AG08395 (cell line): Measurements from ENCODE around the gene ROBO2.

Experiments used
- DNase-seq: peaks from one replicate; pipeline ENCODE4 v3.0.0; 2012; ENCODE audit warnings: mixed read lengths, low spot score

Gene ROBO2

DNA sequence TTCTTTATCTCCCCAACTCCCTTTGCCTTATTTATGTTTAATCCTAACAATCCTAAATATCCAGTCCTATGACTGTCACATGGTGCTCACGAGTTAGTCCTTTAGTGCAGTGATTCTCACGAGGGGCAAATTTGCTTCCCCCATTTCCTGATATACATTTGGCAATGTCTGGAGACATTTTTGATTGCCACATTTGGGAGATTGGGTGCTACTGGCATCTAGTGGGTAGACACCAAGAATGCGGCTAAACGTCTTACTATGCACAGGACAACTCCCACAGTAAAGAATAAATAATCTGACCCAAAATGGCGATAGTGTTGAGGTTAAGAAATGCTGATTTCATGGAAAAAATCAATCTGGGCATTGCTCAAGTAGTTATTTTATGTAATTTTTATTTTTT is 466.5 kb downstream of the ROBO2 start:
- DNase-seq, result no peak

DNA sequence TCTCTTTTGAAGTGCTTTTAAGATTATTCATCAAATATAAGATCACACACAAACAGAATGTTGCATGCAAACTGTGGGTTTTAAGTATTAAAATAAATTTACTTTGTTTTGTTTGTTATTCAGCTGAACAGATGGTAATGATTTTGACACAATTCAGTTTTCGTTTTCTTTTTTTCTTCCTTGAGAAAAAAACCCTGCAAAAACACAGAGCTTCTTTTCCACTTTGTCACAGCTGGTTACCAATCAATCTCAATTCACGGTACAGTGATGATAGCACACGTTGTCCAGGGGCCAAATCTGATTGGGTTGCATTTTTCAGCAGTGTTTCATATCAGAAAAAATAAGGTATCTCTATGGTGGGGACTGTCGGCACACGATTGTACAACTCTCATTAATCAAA is 473.6 kb downstream of the ROBO2 start:
- DNase-seq, result peak; percentile 52

DNA sequence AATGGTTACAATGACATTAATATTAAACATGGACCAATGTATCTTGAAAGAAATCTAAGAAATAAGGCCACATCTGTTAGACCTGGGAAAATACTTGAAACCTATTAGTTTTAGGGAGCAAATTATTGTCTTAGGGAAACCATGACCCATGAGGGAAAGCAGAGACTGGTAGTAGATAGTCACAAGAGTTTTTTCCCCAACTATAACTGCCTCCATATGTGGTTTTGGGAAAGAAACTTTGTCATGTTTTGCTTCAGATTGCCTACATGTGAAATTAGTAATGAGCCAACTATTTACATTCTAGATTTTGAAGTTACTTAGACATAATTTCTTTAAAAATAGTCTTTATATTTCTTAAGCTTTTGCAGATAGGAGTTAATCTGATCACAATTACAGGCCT is 474.9 kb downstream of the ROBO2 start:
- no peak for DNase-seq

DNA sequence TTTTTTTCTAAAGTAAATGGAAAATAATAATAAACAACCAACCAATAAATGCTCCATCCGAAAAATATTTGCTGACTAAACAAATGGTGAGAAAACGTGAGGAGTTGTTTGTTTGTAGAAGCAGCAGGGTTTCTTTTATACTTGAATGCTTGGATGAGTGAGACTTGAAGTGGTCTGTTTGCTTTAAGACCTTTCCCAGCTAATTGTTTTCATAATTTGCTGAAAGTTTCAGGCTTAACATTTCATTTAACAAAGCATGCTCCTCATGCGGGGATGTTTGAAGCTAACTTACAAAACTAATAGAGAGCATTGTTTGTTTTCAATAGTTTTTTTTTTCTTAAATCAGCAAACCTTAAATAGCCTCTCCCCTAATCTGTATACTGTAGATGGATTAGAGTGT is 484.6 kb downstream of the ROBO2 start:
- DNase-seq, result no peak

DNA sequence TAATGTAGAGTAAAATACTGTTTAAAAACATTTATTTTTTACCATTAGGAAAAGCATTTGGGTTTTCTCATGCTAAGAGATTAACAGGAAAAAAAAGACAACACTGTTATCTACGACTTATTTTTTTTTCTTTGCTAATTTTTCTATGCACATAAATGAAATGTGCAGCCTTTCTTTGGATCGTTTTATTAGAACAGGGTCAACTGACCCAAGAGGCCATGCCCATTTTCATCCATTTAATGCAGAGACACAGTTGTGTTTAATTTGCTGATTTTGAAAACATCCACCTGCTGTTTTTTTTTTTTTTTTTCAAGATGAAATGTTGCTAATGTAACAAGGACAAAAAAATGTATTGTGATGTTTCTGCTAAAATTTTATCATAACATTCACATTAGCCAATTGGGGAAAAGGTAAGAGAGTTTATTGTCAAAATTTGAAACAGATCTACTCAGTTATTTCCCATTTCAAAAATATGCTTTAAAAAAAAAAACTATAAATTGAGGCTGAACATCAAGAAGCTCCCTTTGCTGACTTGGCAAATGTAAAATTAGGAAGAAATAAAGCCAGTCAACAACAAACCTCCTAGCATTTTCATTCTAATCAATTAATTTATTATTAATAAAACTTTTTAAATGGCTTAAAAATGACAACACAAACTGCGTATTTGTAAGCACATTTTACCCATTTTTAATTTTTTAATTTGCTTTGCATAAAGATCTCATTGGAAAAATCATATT is 485.2 kb downstream of the ROBO2 start:
- DNase-seq, result no peak

DNA sequence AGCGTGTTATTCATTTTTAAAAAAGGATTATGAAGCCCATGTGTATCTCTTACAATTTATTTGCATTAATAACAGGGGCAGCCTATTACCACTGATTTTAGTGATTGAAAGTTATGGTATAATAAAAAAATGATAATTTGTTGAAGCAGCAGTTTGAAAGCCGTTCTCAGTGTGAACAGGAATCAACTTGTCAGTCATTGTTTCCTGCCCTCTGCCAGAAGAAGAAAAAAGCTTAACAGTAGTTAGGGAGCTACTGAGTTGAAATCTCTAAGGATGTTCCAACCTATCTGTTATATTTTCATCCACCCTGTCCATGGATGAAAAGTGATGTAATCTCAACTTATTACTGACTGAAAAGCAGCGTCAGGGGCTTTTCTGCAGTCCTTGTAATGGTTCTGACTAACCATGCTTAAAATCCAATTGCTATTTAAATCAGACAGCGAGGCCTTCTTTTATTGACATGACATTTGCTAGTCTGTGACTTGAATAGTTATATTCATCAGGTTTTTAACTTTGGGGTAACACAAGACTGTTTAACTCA is 486.7 kb downstream of the ROBO2 start:
- DNase-seq, result no peak

DNA sequence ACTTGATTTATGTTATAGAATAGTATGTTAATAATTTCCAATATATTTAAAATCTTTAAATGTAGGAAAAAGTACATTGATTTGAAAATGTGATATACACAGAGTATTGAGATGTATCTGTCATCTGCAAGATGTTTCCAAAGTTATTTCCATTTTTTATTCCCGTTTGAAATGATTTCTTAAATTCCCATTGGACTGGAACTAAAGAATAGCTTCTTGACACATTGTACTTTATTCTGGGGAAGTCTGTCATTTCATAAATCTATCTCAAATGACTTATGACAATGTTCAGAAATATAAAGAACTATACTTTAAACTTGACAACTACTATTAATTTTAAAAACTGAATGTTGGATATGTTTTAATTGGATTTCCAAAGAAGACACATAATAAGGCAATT is 489.6 kb downstream of the ROBO2 start:
- no peak for DNase-seq

DNA sequence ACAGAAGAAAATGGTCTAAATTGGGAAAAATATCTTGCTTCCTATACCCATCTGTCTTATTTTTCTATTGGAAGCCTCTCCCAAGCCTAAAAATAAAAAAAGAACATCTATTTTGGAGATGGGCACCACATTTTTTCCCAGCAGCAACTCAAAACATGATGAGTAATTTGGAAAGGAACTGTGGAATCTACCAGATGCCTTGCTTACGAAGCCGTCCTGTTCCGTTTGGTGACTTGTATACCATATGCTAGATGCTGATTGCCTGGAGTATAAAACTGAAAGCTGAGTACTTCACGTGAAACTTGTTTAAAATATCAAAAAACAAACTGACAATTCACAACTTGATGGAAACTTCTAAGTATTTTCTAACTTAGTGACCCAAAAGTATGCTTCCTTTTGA is 491.0 kb downstream of the ROBO2 start:
- DNase-seq, result peak; percentile 75

DNA sequence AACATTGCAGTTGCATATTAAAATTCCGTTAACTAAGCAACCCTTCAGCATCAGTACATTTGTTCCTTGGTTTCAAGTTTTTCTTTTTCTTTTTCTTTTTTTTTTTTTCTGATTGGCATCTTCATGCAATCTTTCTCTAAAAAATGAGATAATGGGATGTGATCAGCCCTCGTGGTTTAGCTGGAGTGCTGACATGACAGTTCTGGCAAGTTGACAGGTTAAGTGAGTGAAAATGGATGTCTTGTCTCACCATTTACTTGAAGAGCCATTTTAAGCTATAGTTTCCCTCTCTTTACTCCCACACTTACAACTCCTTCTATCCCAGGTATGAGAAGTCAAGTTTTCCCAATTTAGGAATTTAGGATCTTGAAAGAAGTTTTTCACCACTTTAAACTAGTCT is 495.2 kb downstream of the ROBO2 start:
- DNase-seq, result no peak

DNA sequence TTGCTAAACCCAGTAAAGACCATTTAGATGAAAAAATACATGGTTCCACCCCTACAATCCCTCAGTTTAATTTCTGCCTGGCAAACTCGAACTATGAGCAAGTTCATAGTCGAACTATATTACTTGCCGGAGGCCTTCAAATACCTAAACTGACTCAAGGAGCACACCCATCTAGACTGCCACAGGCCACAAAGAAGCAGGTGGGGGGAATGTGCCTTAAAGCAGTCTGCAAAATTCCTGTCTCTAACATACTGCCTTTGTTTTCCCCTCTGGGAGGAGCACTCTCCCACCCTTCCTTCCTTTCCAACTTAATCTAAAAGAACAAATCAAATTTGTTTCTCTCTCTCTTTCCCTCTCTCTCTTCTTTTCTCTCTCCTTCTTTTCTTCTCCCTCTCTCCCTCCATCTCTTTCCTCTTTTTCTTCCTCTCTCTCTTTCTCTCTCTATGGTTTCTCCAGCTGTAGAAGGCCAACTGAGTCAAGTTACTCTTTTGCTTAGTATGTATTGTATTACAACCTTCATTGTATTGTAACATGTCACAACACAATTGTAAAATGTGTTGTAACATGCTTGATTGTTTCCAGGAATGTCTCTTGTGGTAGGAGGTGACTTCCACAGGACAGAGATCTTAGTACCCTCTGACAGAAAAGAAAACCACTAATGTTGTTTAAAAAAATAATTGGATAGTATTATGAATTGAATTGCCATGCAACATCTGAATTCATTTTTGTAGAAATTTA is 496.3 kb downstream of the ROBO2 start:
- no peak for DNase-seq

DNA sequence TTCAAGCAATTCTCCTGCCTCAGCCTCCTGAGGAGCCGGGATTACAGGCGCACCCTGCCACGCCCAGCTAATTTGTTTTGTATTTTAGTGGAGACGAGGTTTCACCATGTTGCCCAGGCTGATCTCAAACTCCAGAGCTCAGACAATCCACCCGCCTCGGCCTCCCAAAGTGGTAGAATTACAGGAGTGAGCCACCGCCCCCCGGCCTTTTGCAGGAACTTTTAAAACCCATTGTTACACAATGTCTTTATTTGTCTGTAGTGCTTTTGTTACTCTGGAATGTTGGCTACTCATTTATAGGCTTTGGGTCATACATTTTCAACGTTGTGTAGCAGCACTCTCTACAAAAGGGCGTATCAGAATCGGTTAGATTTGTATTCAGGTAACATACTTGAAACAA is 499.1 kb downstream of the ROBO2 start:
- DNase-seq, result no peak

DNA sequence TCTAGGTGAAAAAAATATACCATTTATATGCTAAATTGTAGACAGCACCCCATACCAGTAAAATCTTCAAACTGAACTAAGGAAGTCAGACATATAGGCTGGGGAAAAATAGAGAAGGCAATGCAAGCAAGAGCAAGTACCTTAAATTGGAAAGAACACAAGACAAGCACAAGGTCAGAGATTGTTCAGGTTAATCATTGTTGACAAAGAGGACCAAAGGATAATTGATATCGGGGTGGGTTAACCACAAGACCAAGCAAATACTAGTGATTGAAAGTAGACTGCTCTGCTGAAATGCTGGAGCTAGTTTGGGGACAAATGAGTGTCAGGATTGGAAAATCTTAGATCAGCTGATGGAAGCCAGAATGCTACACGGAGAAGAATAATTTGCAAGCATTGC is 499.8 kb downstream of the ROBO2 start:
- DNase-seq, result no peak

DNA sequence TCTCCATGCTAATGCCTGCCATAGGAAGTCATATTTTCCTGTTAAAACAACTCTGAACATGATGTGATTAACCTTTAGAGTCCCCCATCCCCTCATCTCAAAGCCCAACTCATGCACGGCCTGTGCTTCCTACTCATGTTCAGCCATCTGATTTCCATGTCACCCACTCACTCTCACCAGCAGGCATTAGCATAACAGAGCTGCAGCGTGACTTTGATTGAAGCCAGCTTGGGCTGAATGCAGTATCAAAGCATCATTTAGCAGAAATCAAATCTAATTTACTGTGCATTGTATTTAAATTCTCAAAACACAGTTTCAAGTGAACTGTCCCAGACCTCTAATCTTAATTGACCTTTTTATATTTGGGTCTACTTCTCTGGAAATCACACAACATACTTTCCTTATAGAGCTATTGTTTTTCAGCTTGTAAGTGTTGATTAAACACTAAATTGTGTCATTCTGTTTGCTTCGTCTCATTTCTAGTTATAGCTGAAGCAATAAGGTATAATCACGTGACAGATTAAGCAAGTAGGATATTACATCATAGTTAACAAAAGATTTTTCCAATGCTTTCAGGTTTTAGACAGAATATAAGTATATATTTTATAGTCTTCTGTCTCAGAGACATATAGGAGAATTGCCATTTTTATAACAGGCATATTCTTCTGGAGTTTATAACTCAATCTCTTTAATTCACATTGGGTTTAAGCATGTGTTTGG is 501.5 kb downstream of the ROBO2 start:
- no peak for DNase-seq

DNA sequence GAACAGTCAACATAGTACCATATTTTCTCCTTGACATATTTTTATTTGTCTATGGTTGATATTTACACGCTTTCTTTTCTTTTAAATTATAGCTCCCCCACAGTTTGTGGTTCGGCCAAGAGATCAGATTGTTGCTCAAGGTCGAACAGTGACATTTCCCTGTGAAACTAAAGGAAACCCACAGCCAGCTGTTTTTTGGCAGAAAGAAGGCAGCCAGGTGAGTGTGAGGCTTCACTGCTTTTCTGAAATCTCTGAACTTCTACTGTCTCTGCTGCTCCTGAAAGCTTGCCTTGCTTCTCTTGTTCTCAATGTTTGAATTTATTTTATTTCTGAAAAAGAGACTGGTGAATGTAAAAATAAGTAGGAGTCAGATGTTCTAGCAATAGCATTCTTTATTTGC is 506.3 kb downstream of the ROBO2 start:
- DNase-seq, result no peak

DNA sequence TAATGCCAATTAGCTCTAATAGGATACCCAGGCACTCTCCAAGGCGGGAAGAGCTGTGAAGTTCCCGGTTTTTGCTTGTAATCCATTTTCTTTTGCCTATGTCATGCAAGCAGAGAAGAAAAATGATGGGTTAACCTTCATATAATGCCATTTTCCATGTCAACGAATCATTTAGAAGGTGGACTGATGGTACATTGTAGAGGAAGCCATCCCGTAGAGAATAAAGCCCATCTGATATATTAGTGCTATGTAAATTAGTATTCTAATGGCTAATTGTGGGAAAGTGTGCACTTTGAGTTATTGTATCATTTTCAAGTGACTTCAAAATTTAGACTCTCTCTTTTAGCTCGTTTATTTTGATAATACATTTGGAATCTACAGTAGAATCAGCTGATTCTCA is 509.1 kb downstream of the ROBO2 start:
- DNase-seq, result no peak

DNA sequence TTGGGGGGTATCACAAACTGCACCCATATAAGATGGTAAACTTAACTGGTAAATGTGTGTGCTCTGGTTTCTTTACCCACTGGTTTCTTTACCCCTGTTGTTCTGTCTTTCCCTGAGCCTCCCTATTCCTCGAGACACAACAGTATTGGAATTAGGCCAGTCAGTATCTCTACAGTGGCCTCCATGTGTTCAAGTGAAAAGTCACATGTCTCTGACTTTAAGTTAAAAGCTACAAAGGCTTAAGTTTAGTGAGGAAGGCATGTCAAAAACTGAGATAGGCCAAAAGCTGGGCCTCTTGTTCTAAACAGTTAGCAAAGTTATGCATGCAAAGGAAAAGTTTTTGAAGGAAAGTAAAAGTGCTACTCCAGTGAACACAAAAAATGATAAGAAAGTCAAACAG is 513.3 kb downstream of the ROBO2 start:
- DNase-seq, result no peak

DNA sequence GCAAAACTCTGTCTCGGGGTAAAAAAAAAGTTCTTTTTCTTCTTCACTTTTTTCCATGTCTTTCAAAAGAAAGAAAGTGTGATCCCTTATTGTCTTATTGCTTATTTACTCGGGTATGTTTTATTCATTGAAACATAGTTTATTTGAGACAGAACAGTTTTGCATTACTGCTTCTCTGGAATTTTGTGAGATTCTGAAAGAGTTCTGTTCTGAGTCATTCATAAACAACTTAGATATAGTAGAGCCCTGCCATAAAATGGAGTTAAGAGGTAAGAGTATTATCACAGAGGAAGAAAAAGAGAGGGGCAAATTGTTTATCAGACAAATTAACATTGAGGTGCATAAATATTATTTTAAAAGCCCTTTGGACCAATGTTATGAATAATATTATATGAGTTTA is 522.2 kb downstream of the ROBO2 start:
- no peak for DNase-seq

DNA sequence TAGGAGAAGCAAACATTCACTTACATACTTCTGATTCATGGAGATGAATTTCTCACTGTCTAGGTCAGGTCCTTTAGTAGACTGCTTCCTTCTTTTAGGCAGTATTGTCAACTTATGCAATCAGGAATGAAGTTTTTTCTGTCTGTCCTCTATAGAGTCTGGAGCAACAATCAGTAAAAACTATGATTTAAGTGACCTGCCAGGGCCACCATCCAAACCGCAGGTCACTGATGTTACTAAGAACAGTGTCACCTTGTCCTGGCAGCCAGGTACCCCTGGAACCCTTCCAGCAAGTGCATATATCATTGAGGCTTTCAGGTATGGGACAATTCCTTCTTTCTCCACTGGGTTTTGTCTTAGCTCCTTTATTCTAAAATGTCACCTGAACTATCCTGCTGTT is 523.1 kb downstream of the ROBO2 start:
- no peak for DNase-seq

DNA sequence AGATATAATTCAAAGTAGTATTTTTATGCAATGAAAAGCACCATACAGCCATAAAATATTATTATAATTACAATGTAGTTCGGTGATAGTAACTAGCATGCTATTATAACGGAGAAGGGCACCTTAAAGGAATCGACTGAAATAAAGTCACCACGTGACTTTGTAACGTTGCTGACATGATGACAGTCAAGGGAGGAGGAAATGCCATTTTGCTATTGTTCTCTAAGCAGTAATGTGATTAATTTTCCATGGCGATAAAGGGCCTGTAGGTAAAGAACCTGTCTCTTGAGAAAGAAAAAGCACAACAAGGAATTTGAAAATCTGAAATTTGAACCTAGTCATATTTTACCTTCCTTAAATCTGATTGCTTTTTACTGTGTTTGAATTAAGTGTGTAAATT is 526.2 kb downstream of the ROBO2 start:
- DNase-seq, result no peak

DNA sequence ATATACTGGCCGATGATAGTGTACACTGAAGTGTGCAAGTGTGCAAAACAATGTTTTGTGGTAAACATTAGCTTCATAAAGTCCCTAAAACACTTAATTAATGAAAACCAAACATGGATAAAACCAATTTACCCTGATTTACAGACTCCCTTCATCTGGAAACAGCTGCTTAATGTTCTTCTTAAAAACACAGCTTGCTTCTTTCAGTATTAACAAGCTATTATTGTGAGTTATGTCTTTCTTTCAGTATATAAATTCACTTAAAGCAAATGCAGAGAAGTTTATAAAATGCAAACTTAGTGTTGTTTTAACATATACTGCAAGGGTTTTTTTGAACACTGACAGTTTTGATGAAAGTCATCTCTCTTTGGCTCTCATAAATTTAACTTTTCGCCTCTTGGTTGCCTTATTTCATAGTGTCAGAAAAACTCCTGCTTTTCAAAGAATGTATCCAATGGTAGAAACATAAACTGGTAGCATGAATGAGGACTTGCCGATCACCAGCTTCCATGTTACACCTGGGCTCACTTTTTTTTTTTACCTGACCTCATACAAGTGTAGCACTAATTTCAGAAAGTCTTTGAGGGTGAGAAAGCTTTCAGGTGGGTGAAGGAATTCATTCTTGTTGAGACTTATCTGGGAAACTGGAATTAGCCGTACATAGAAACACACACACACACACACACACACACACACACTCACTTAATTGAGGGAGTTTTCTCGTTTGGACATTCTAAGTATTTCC is 532.2 kb downstream of the ROBO2 start:
- DNase-seq, result no peak

DNA sequence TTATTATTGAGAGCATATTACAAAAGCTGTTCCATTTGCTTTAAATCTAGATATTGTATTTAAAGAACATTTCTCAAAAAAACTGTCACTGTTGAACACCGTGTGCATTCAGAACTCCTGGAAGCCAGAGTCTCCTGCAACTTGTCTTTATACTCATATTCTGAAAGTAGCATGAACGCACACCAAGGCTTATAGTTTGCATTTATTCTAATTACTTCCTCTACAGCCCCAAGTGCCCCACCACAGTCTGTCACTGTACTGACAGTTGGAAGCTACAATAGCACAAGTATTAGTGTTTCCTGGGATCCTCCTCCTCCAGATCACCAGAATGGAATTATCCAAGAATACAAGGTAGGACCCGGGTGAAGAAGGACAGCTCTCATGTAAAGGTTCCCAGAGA is 537.4 kb downstream of the ROBO2 start:
- DNase-seq, result no peak

DNA sequence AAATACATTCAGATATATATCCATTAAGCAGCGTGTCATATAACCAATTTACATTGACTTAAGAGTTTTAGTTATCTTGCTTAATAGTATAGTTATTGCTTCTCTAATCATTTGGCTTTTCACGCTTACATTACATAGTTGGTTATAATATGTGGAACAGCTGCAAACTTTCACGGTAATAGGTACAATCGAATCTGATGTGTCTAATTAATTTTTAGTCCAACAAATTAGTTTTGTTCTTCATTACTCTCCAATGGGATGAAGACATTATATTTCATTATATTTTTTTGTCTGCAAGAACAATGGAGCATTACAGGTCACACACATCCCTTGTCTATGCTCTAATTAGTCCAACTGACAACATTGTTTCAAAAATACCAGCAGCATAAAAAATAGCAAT is 546.3 kb downstream of the ROBO2 start:
- DNase-seq, result no peak
